ENCODE results near the gene ARHGAP9.
"Not testable (repeated sequence)": the region's sequence is repeated elsewhere in the genome, so short reads cannot be mapped to it uniquely, and the experiment has no call there.

The ARHGAP9 gene

GRCh38 chr12:57496822-57497221, 17.2 kb upstream of the ARHGAP9 start:
- no peak for DNase-seq (ENCODE audit: insufficient read length, low spot score)
- TF ChIP-seq, protein P1, sequence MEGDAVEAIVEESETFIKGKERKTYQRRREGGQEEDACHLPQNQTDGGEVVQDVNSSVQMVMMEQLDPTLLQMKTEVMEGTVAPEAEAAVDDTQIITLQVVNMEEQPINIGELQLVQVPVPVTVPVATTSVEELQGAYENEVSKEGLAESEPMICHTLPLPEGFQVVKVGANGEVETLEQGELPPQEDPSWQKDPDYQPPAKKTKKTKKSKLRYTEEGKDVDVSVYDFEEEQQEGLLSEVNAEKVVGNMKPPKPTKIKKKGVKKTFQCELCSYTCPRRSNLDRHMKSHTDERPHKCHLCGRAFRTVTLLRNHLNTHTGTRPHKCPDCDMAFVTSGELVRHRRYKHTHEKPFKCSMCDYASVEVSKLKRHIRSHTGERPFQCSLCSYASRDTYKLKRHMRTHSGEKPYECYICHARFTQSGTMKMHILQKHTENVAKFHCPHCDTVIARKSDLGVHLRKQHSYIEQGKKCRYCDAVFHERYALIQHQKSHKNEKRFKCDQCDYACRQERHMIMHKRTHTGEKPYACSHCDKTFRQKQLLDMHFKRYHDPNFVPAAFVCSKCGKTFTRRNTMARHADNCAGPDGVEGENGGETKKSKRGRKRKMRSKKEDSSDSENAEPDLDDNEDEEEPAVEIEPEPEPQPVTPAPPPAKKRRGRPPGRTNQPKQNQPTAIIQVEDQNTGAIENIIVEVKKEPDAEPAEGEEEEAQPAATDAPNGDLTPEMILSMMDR (IDR thresholded peaks at IDR 0.05; ENCODE audit: insufficient read depth, missing control alignments): no peak
- no peak for FAIRE-seq

DNA sequence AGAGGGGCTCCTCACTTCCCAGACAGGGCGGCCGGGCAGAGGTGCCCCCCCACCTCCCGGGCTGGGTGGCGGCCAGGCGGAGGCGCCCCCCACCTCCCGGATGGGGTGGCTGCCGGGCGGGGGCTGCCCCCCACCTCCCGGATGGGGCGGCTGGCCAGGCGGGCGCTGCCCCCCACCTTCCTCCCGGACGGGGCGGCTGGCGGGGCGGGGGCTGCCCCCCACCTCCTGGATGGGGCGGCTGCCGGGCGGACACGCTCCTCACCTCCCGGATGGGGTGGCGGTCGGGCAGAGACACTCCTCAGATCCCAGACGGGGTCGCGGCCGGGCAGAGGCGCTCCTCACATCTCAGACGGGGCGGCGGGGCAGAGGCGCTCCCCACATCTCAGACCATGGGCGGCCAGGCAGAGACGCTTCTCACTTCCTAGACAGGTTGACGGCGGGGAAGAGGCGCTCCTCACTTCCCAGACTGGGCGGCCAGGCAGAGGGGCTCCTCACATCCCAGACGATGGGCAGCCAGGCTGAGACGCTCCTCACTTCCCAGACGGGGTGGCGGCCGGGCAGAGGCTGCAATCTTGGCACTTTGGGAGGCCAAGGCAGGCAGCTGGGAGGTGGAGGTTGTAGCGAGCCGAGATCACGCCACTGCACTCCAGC, 15.5 kb upstream of the ARHGAP9 start:
- not testable (repeated sequence) for DNase-seq (ENCODE audit: insufficient read length, low spot score); FAIRE-seq

DNA sequence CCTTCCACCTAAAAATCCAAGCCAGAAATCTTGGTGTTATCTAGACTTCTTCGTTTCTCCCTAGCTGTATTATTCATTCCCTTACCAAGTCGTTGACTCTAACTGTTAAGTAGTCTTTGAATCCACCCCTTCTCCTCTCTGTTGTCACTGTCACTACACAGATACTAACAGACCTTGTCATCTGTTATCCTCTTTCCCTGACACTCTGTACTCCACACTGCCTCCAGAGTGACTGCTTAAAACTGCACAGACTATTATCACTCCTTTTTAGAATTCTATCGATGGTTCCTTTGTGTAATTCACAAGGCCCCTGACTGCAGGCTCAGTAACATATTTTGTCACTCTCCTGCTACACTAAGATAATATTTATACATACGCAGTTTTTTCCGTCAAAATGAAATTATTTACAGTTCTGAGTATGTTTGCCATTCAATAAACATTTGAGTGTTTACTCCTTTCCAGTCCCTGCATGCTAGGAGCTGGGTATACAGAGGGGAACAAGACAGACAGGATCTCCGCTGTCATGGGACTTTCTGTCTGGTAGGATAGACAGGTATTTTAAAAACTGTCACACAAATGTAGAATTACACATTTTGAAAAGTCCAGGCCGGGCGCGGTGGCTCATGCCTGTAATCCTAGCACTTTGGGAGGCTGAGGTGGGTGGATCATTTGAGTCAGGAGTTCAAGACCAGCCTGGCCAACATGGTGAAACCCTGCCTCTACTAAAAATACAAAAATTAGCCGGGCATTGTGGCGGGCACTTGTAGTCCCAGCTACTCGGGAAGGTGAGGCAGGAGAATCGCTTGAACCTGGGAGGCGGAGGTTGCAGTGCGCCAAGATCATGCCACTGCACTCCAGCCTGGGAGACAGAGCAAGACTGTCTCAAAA, 12.0 kb upstream of the ARHGAP9 start:
- no peak for FAIRE-seq
- TF ChIP-seq, protein P1 (IDR thresholded peaks at IDR 0.05; ENCODE audit: insufficient read depth, missing control alignments): peak; percentile 14
- DNase-seq (ENCODE audit: insufficient read length, low spot score): no peak

DNA sequence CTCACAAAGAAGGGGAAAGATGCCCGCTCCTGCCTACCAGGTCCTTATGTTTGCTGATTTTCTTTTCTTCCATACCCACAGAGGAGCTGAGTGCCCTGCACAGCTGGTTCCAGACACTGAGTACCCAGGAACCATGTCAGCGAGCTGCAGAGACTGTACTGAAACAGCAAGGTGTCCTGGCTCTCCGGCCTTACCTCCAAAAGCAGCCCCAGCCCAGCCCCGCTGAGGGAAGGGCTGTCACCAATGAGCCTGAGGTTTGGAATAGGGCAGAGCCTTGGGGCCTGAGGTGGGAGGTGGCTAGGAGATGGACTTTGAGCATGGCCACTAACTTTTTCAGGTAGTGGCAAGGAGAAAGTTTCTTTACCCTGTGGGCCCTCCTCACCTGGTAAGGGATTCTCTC, 10.5 kb upstream of the ARHGAP9 start:
- TF ChIP-seq, protein P1 (IDR thresholded peaks at IDR 0.05; ENCODE audit: insufficient read depth, missing control alignments): no peak
- DNase-seq (ENCODE audit: insufficient read length, low spot score): no peak
- no peak for FAIRE-seq

GRCh38 chr12:57489157-57489641, 9.5 kb upstream of the ARHGAP9 start:
- FAIRE-seq (no peak), DNase-seq (ENCODE audit: insufficient read length, low spot score) (no peak)

DNA sequence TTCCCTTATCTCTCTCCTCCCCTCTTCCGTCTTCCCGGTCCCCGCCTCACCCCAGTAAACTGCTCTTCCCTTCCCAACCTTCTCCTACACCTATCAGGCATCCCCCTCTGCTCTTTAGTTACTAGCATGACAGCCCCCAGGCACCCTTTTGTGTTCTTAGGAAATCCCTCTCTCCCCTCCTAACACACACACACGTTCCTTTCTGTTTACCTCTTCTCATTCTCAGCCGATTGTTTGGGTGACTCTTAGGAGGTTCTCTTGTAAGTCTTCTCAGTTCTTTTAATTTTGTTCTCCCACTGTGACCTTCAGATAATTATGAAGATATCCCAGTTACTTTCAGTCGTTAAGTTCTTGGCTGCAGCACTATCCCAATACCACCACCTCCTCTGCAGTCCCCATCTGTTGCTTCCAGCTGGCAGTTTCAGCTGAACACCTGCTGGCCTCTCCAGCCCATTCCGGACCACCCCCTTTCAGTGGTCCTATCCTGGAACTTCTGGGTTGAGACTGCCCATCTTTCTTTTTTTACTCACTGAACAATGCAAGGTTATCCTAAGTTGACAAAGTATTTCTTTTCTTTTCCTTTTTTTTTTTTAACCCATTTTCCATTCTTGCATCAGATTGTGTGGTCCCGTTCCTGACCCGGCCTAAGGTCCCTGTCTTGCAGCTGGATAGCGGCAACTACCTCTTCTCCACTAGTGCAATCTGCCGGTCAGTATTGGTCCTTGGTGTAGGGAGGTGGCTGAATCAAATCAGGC, 8.9 kb upstream of the ARHGAP9 start:
- FAIRE-seq (no peak), DNase-seq (ENCODE audit: insufficient read length, low spot score) (no peak)
- TF ChIP-seq, protein P1 (IDR thresholded peaks at IDR 0.05; ENCODE audit: insufficient read depth, missing control alignments): no peak

More at GRCh38 chr12:57489157-57489641, 9.5 kb upstream of the ARHGAP9 start:
- TF ChIP-seq, protein P1 (IDR thresholded peaks at IDR 0.05; ENCODE audit: insufficient read depth, missing control alignments): no peak

All from D721Med (cell line).